Activated T-helper 2 cell treated with anti-CD3 and anti-CD28 coated beads, Interferon-gamma antibody, Interleukin-2, Interleukin-4, amounts not matched to agents 10 μg/mL and 5 μg/mL and 100 μg/mL, durations not matched to agents 14 hours and 24 hours and 36 hours (primary cell): Measurements from ENCODE around the gene EFCC1. TPM values are rescaled to one million over a fixed set of nuclear protein-coding genes. Genes with fewer than 3 reads are reported as not detected.

Source experiments
- DNase-seq: peaks from one replicate; pipeline ENCODE4 v3.0.0; 2021; ENCODE audit warnings: low spot score
- H3K27ac Mint-ChIP-seq: one replicate; pipeline ENCODE4 v1.8.0; 2021; ENCODE audit warnings: mixed read lengths
- H3K27me3 Mint-ChIP-seq: one replicate; pipeline ENCODE4 v1.8.0; 2021; ENCODE audit warnings: low read depth, mixed read lengths
- H3K36me3 Mint-ChIP-seq: one replicate; pipeline ENCODE4 v1.8.0; 2021; ENCODE audit warnings: low read depth, mixed read lengths
- H3K4me1 Mint-ChIP-seq: one replicate; pipeline ENCODE4 v1.8.0; 2021; ENCODE audit warnings: low read depth, mixed read lengths
- H3K4me3 Mint-ChIP-seq: one replicate; pipeline ENCODE4 v1.8.0; 2021; ENCODE audit warnings: low read depth, mild to moderate bottlenecking, moderate library complexity, mixed read lengths
- H3K9me3 Mint-ChIP-seq: one replicate; pipeline ENCODE4 v1.8.0; 2021; ENCODE audit warnings: mixed read lengths
- intact Hi-C: fragments of 100-400 bp; cut with micrococcal nuclease; formaldehyde crosslinking; loops from one replicate; pipeline ENCODE4 v1.15.1; 2023
- total RNA-seq: library from RNA; stranded (reverse); gene quantifications from 2 replicates; pipeline ENCODE4 v1.2.3, GENCODE V29; 2022

Gene EFCC1
- total RNA-seq, 1 donor from 2014 or later, result 0.32 TPM

DNA sequence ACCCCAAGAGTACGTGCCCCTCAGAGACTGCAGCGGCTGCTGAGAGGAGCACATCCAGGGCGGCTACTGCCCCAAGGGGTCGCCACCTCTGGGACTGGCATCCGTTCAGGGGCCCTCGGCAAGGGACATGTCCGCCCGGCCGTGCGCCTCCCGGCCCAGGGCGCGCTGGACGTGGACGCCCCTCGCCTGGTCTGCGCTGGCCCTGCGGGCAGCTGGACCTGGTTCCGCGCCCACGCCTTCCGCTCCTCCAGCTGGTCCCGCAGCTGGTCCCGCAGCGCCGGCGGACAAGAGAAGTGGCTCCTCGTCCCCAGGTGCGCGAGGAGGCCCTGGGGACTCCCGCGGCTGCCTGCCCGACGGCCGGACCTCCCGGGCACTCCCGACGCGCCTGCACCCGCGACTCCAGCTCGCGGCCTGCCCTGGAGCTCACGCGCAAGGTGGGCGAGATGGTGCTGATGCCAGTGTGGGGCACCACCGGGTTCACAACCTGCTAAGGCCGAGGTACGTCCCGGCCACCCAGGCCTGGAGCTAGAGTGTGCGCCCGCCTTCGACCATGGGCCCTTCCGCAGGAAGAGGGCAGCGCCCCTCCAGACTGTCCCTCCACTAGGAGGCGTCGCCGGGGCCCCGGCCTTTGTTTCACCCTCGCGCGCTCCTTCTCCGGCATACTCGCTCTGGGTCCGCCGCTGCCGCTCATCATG is 45.1 kb downstream of the EFCC1 start:
- H3K27ac Mint-ChIP-seq, result no peak overlapping the region
- H3K36me3 Mint-ChIP-seq, result peaks cover 9% of the 10 kb centered on the region
- H3K4me1 Mint-ChIP-seq, result no peaks in the 10 kb centered on the region
- no peak for DNase-seq
- H3K4me3 Mint-ChIP-seq, result no peak overlapping the region
- peaks cover 10% of the 10 kb centered on the region for H3K9me3 Mint-ChIP-seq
- intact Hi-C loops, result no loop called here
- H3K27me3 Mint-ChIP-seq, result peaks cover 39% of the 10 kb centered on the region

GRCh38 chr3:129046732-129047552 is 45.8 kb downstream of the EFCC1 start:
- H3K4me1 Mint-ChIP-seq, result no peaks in the 10 kb centered on the region
- intact Hi-C loops, result no loop called here
- H3K27me3 Mint-ChIP-seq, result peaks cover 33% of the 10 kb centered on the region
- no peak overlapping the region for H3K4me3 Mint-ChIP-seq
- H3K27ac Mint-ChIP-seq, result no peak overlapping the region
- DNase-seq, result no peak
- peaks cover 10% of the 10 kb centered on the region for H3K9me3 Mint-ChIP-seq
- H3K36me3 Mint-ChIP-seq, result peaks cover 9% of the 10 kb centered on the region

DNA sequence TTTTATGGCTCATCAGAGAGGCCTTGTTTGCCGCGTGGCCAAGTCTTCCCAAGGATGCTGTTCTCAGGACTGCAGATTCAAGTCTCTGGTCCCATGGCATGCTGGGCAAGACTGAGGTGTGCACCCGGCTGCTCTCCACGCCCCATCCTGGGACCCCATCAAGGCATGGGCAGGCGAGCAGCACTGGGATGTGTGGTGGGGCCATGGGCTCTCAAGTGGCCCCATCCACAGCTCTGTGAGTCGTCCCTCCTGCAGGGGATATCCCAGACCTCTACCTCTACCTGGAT is 46.4 kb downstream of the EFCC1 start:
- peaks cover 9% of the 10 kb centered on the region for H3K36me3 Mint-ChIP-seq

GRCh38 chr3:129050556-129051295 is 49.6 kb downstream of the EFCC1 start:
- Mint-ChIP-seq H3K27me3 (peaks cover 11% of the 10 kb centered on the region), H3K36me3 (peaks cover 5% of the 10 kb centered on the region), H3K9me3 (peaks cover 5% of the 10 kb centered on the region), H3K27ac (no peak overlapping the region), H3K4me3 (no peak overlapping the region), H3K4me1 (peaks cover 6% of the 10 kb centered on the region)
- DNase-seq, result no peak
- intact Hi-C loops, result loop anchor here (5.0 kb wide), 1 partner anchor 67 kb away; no protein-coding TSS in a partner anchor

More for the DNA sequence above, 46.4 kb downstream of the EFCC1 start:
- Mint-ChIP-seq H3K27me3 (peaks cover 27% of the 10 kb centered on the region), H3K4me3 (no peak overlapping the region), H3K27ac (no peak overlapping the region), H3K4me1 (no peaks in the 10 kb centered on the region), H3K9me3 (peaks cover 10% of the 10 kb centered on the region)
- intact Hi-C loops, result no loop called here
- DNase-seq, result no peak

GRCh38 chr3:129051871-129052340 is 50.8 kb downstream of the EFCC1 start:
- Mint-ChIP-seq H3K36me3 (peaks cover 5% of the 10 kb centered on the region), H3K27ac (no peak overlapping the region)

GRCh38 chr3:129052675-129053074 is 51.6 kb downstream of the EFCC1 start:
- Mint-ChIP-seq H3K4me3 (no peak overlapping the region), H3K4me1 (peaks cover 6% of the 10 kb centered on the region), H3K27me3 (peaks cover 11% of the 10 kb centered on the region), H3K36me3 (peaks cover 5% of the 10 kb centered on the region), H3K27ac (no peak overlapping the region), H3K9me3 (peaks cover 5% of the 10 kb centered on the region)
- DNase-seq, result no peak
- intact Hi-C loops, result loop anchor here (1.0 to 5.0 kb wide), 4 partner anchors 65 to 198 kb away; partner anchors contain the start of gene ISY1

More at GRCh38 chr3:129051871-129052340, 50.8 kb downstream of the EFCC1 start:
- intact Hi-C loops, result loop anchor here (2.0 to 5.0 kb wide), 3 partner anchors 65 to 199 kb away; no protein-coding TSS in a partner anchor
- Mint-ChIP-seq H3K4me3 (no peak overlapping the region), H3K4me1 (peaks cover 6% of the 10 kb centered on the region), H3K27me3 (peaks cover 11% of the 10 kb centered on the region), H3K9me3 (peaks cover 5% of the 10 kb centered on the region)
- DNase-seq, result no peak

DNA sequence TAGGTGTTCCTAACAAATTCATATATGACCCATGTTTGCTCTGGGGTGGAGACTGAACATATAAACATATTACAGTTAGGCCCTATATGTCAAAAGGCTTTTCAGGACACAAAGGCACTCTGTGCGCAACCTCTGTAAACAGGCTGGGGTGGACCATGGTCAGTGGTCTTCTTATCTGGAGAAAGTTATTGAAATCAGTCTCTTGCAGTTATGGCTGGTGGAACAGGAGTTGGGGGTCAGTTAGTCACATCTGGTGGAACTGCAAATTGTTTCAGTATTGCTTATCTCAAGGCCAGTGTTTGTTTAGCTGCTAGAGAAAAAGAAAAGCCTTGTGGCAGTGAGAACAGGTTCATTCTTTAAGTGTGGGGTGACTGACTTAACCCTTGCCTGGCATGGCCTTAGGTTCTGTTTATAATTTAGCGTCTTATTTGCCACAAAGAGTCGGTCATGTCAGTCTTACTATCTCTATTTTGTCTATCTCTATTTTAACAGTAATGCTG is 53.6 kb downstream of the EFCC1 start:
- H3K27me3 Mint-ChIP-seq, result peaks cover 2% of the 10 kb centered on the region
- intact Hi-C loops, result loop anchor here (5.0 kb wide), 1 partner anchor 63 kb away; no protein-coding TSS in a partner anchor
- no peak overlapping the region for H3K4me3 Mint-ChIP-seq
- H3K36me3 Mint-ChIP-seq, result no peaks in the 10 kb centered on the region
- no peak for DNase-seq
- H3K27ac Mint-ChIP-seq, result no peak overlapping the region
- peaks cover 6% of the 10 kb centered on the region for H3K4me1 Mint-ChIP-seq
- no peaks in the 10 kb centered on the region for H3K9me3 Mint-ChIP-seq

- Mint-ChIP-seq H3K27ac (no peak overlapping the region), H3K9me3 (no peaks in the 10 kb centered on the region), H3K36me3 (no peaks in the 10 kb centered on the region), H3K27me3 (peaks cover 2% of the 10 kb centered on the region), H3K4me1 (peaks cover 6% of the 10 kb centered on the region), H3K4me3 (no peak overlapping the region)
- DNase-seq, result no peak
- intact Hi-C loops, result no loop called here
Observed at GRCh38 chr3:129056451-129057173, 55.5 kb downstream of the EFCC1 start.

GRCh38 chr3:129057249-129057648 is 56.1 kb downstream of the EFCC1 start:
- H3K4me3 Mint-ChIP-seq, result no peak overlapping the region
- intact Hi-C loops, result no loop called here
- H3K36me3 Mint-ChIP-seq, result no peaks in the 10 kb centered on the region
- peaks cover 2% of the 10 kb centered on the region for H3K27me3 Mint-ChIP-seq
- no peak for DNase-seq
- peaks cover 6% of the 10 kb centered on the region for H3K4me1 Mint-ChIP-seq
- no peak overlapping the region for H3K27ac Mint-ChIP-seq
- no peaks in the 10 kb centered on the region for H3K9me3 Mint-ChIP-seq

DNA sequence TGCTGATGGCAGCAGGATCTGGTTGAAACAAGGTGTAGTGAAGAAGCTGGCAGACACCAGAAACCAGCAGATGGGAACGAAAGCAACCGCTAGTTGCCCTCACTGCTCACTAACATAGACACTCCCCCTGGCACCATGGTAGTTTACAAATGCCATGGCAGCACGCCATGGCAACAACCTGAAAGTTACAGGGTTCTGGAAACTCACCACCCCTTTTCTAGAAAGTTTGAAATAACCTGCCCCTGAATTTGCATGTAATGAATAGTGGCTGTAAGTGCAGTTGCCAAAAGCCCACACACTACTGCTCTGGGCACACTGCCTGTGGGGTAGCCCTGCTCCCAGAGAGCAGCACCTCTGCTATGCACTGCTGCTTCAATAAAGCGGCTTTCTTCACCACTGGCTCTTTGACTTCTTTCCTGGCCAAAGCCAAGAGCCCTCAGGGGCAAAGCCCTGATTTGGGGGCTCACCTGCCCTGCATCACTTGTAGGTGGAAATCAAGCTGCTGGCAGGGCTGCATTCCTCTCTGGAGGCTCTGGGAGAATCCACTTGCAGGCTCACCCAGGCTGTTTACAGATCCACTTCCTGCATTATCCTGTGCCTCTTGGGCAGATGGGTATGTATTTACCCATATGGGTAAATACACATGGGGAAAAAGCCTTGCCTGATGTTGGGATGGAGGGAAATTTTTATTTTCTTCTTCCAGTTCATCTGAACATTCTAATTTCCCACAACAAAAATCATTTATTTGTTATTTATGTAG is 57.5 kb downstream of the EFCC1 start:
- intact Hi-C loops, result no loop called here
- no peak for DNase-seq
- H3K27me3 Mint-ChIP-seq, result peaks cover 2% of the 10 kb centered on the region
- H3K27ac Mint-ChIP-seq, result no peak overlapping the region
- no peak overlapping the region for H3K4me3 Mint-ChIP-seq
- peaks cover 2% of the 10 kb centered on the region for H3K4me1 Mint-ChIP-seq
- no peaks in the 10 kb centered on the region for H3K9me3 Mint-ChIP-seq
- no peaks in the 10 kb centered on the region for H3K36me3 Mint-ChIP-seq

DNA sequence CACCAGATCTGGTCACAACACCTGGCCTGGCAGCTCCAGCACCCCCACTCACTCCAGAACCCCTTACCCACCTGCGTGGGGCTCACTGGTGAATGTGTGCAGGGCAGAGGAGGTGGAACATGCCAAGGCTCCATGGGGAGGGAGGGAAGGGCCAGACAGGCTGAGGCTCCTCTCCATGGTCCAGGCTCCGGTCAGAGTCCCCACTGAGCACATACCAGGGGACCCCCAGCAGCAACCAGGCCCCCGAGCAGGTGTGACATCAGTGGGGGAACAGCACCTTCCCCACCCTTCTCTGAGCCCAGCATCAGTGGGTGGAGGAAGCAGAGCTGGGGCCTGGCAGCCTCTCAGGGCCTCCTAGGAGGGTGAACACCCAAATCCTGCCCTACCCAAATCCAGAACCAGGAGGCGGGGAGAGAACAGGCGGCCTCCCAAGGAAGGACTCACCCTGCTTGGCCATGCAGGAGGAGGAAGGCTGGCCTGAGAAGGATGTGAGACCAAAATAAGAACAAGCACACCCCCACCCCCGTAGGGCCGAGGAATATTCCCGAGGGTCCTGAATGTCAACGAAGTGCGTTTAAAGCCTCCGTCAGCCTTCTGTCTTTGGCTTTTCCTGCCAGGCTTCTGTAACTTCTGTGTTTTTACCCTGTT is 58.3 kb downstream of the EFCC1 start:
- H3K4me3 Mint-ChIP-seq, result no peak overlapping the region
- H3K27ac Mint-ChIP-seq, result no peak overlapping the region
- H3K27me3 Mint-ChIP-seq, result peaks cover 2% of the 10 kb centered on the region
- no peaks in the 10 kb centered on the region for H3K9me3 Mint-ChIP-seq
- H3K4me1 Mint-ChIP-seq, result no peaks in the 10 kb centered on the region
- no peak for DNase-seq
- H3K36me3 Mint-ChIP-seq, result no peaks in the 10 kb centered on the region
- intact Hi-C loops, result no loop called here
